K562 (cell line): ENCODE results near the gene CIAPIN1. TPM values are rescaled to one million over a fixed set of nuclear protein-coding genes. Genes with fewer than 3 reads are reported as not detected.
A peak's percentile ranks its signal among the peaks of the same experiment; 100 is the strongest.

Source experiments
- ATAC-seq: fragments of 200-7000 bp; cut with Tn5 transposase; 3 replicates; pipeline ENCODE4 v1.9.1; 2020; ENCODE audit warnings: moderate library complexity
- BruUV-seq: library from RNA; stranded (reverse); fragments of 400-500 nt; replicated peaks from 2 replicates; lab custom pipeline; 2021; lab: Mats Ljungman, UMichigan
- CTCF ChIA-PET: fragments of 300-600 bp; formaldehyde crosslinking; extraction: SDS; loops from one replicate; lab custom pipeline; 2021; ENCODE audit warnings: low intra/inter-chr PET ratio; lab: Yijun Ruan, JAX
- POLR2A ChIA-PET: fragments of 300-600, 350-650 bp; sonication (Branson Sonifier 250); formaldehyde crosslinking; extraction: SDS; loops from one replicate; lab custom pipeline; 2021; ENCODE audit warnings: antibody characterized with exemption, inconsistent platforms; lab: Yijun Ruan, JAX
- DNase-seq, 4 experiments: peaks; one replicate each; pipeline versions ENCODE4 v3.0.0 to v3.0.0-alpha.2; 2011 to 2018; ENCODE audit warnings: low spot score in 3 of 4, mixed read lengths in 3 of 4; ENCODE audit errors: extremely low read depth in 1 of 4
- FAIRE-seq: peaks from 2 replicates; lab custom pipeline; 2011; peaks lifted over from hg19 to GRCh38; lab: Jason Lieb, UNC
- H2AFZ ChIP-seq: 2 replicates; pipeline ENCODE4 v1.6.0; 2011; ENCODE audit warnings: low read depth, low read length, control low read depth, inconsistent platforms
- H3K27ac ChIP-seq: fragments of 200-600 bp; 3 replicates; pipeline ENCODE4 v1.8.0; 2011; ENCODE audit warnings: low read depth, mild to moderate bottlenecking, control low read depth, inconsistent platforms, low read length, moderate library complexity, mixed read lengths; ENCODE audit errors: extremely low read depth
- H3K27me3 ChIP-seq, 2 experiments: fragments of 300-600 bp in 1 of 2; 2 replicates in 1 of 2; 3 replicates in 1 of 2; pipeline versions ENCODE4 v1.6.0 to v1.8.0; 2011; ENCODE audit warnings: inconsistent platforms in 2 of 2, low read length in 2 of 2, mild to moderate bottlenecking in 1 of 2, mixed read lengths in 1 of 2, moderate library complexity in 1 of 2; ENCODE audit not compliant: control insufficient read depth in 2 of 2, insufficient read depth in 2 of 2
- H3K36me3 ChIP-seq: fragments of 300-600 bp; 3 replicates; pipeline ENCODE4 v1.8.0; 2011; ENCODE audit warnings: mild to moderate bottlenecking, low read length, inconsistent platforms; ENCODE audit not compliant: control insufficient read depth, insufficient read depth
- H3K4me1 ChIP-seq, 2 experiments: fragments of 200-600 bp in 1 of 2; replicated peaks in 1 of 2; 2 replicates in 1 of 2; 3 replicates in 1 of 2; pipeline versions ENCODE4 v1.5.1 to v1.8.0; 2011; ENCODE audit warnings: inconsistent platforms in 2 of 2, low read length in 2 of 2, mild to moderate bottlenecking in 1 of 2, mixed read lengths in 1 of 2, moderate library complexity in 1 of 2; ENCODE audit not compliant: control insufficient read depth in 2 of 2, insufficient read depth in 2 of 2
- H3K4me2 ChIP-seq: 2 replicates; pipeline ENCODE4 v1.6.1; 2011; ENCODE audit warnings: low read length, control low read depth, inconsistent platforms, mixed read lengths; ENCODE audit not compliant: insufficient read depth
- H3K4me3 ChIP-seq: fragments of 200-600 bp; sonication (generic), shearing (Covaris generic); 2 replicates; pipeline ENCODE4 v1.5.1; 2016; ENCODE audit warnings: control low read depth, inconsistent platforms
- H3K79me2 ChIP-seq: fragments of 200-600 bp; 3 replicates; pipeline ENCODE4 v1.8.0; 2011; ENCODE audit warnings: low read length, inconsistent platforms; ENCODE audit not compliant: control insufficient read depth, insufficient read depth
- H3K9ac ChIP-seq, 2 experiments: 2 replicates each; pipeline versions ENCODE4 v1.6.0 to v1.6.1; 2011; ENCODE audit warnings: low read depth in 2 of 2, low read length in 2 of 2, control low read depth in 1 of 2, inconsistent platforms in 1 of 2, mild to moderate bottlenecking in 1 of 2, mixed read lengths in 1 of 2; ENCODE audit not compliant: insufficient read depth in 1 of 2
- H3K9me1 ChIP-seq: one replicate; pipeline ENCODE4 v1.6.0; 2011; ENCODE audit warnings: inconsistent platforms, mild to moderate bottlenecking, low read length, moderate library complexity; ENCODE audit not compliant: control insufficient read depth, insufficient read depth
- H3K9me3 ChIP-seq: replicated peaks from 2 replicates; pipeline ENCODE4 v1.5.1; 2011; ENCODE audit warnings: low read depth, low read length, inconsistent platforms; ENCODE audit not compliant: control insufficient read depth, insufficient read depth
- H4K20me1 ChIP-seq: replicated peaks from 2 replicates; pipeline ENCODE4 v1.6.1; 2011; ENCODE audit warnings: low read length, inconsistent platforms, mixed read lengths; ENCODE audit not compliant: control insufficient read depth, insufficient read depth
- C11orf30 ChIP-seq: fragments of 450-650 bp; IDR thresholded peaks from 2 replicates; pipeline ENCODE4 v1.6.1; 2016; ENCODE audit warnings: low read depth, mild to moderate bottlenecking
- FOXA1 ChIP-seq: fragments of 450-650 bp; IDR thresholded peaks from 2 replicates; pipeline ENCODE4 v1.6.1; 2016; ENCODE audit warnings: mild to moderate bottlenecking, borderline replicate concordance
- FOXJ3 ChIP-seq: sonication (generic); formaldehyde crosslinking; IDR thresholded peaks from 2 replicates; pipeline ENCODE4 v1.4.0; 2020; ENCODE audit warnings: mild to moderate bottlenecking, missing genetic modification reagents
- MAFG ChIP-seq: fragments of 450-650 bp; conservative IDR thresholded peaks from 2 replicates; pipeline ENCODE4 v1.6.1; 2016; ENCODE audit warnings: missing genetic modification characterization, missing compliant biosample characterization
- WHSC1 ChIP-seq: IDR thresholded peaks from one replicate; pipeline ENCODE4 v1.6.1; 2012; ENCODE audit warnings: low read length, control low read depth, inconsistent platforms
- ZEB2 ChIP-seq: fragments of 450-650 bp; IDR thresholded peaks from 2 replicates; pipeline ENCODE4 v1.6.1; 2016
- ZNF316 ChIP-seq: fragments of 450-650 bp; IDR thresholded peaks from 2 replicates; pipeline ENCODE4 v1.6.1; 2016
- WGBS: fragments of 100-300 bp; shearing (Covaris generic); methylation state at CpG from one replicate; pipeline ENCODE4 v1.1.6; 2016; ENCODE audit warnings: low coverage, mixed read lengths; ENCODE audit not compliant: insufficient coverage; ENCODE audit errors: missing lambda C conversion rate; 5-methylcytosine and 5-hydroxymethylcytosine counted together
- in situ Hi-C: fragments of 300-500 bp; cut with MboI; formaldehyde crosslinking; loops from 4 replicates; pipeline ENCODE4 v1.15.0; 2018; ENCODE audit warnings: inconsistent platforms, mixed read lengths
- intact Hi-C: fragments of 100-400 bp; cut with micrococcal nuclease; formaldehyde crosslinking; loops from 2 replicates; pipeline ENCODE4 v1.14.2; 2022
- polyA plus RNA-seq, 8 experiments: library from polyadenylated mRNA; depleted of rRNA in 4 of 8; stranded (reverse) in 5 of 8; unstranded in 3 of 8; fragments of >200 nt; fragmentation: Nextera tagmentation in 2 of 8; fragmentation: Illumina TruSeq in 1 of 8; extraction: Ambion mirVana in 2 of 8; extraction: Trizol in 1 of 8; gene quantifications; 2 replicates each; pipeline versions ENCODE4 v1.2.1 to v1.2.3, GENCODE V29; 2011 to 2014; ENCODE audit warnings: inconsistent platforms in 1 of 8, missing spikeins in 1 of 8
- total RNA-seq, 7 experiments: library from RNA; depleted of rRNA in 6 of 7; stranded (reverse); fragments of >200 nt in 6 of 7; fragmentation: Illumina TruSeq in 2 of 7; extraction: Trizol in 2 of 7; gene quantifications; 2 replicates each; pipeline versions ENCODE4 v1.2.1 to v1.2.3, GENCODE V29; 2011 to 2021; ENCODE audit warnings: low replicate concordance in 1 of 7
- TF ChIP-seq, protein P1 (sequence below): fragments of 450-650 bp; IDR thresholded peaks from 2 replicates; pipeline ENCODE4 v1.6.1; 2016; ENCODE audit warnings: antibody characterized with exemption

CIAPIN1 gene
- total and polyA plus RNA-seq, 9 of the 15 experiments (the other 6 are each of a cell fraction or from before 2014, with no cell fraction given) = 71.8 to 263 (median 95.7) TPM

DNA sequence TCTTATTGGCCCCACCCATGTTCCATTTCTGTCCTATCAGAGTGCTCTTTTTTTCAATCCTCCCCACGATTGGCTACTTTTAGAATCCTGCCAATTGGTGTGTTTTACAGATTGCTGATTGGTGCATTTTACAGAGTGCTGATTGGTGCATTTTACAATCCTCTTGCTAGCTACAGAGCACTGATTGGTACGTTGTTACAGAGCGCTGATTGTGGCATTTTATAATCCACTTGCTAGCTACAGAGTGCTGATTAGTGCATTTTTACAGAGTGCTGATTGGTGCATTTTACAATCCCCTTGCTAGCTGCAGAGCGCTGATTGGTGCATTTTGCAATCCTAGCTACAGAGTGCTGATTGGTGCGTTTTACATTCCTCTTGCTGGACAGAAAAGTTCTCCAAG is 52.2 kb downstream of the CIAPIN1 start:
- TF ChIP-seq ZEB2 (no peak), WHSC1 (no peak), FOXJ3 (CRISPR knock-in tag) (no peak), FOXA1 (no peak), MAFG (tag) (peak; percentile 34; the same call in 1 of the 2 replicates), C11orf30 (peak; percentile 59), ZNF316 (peak; percentile 82)
- TF ChIP-seq, protein P1, sequence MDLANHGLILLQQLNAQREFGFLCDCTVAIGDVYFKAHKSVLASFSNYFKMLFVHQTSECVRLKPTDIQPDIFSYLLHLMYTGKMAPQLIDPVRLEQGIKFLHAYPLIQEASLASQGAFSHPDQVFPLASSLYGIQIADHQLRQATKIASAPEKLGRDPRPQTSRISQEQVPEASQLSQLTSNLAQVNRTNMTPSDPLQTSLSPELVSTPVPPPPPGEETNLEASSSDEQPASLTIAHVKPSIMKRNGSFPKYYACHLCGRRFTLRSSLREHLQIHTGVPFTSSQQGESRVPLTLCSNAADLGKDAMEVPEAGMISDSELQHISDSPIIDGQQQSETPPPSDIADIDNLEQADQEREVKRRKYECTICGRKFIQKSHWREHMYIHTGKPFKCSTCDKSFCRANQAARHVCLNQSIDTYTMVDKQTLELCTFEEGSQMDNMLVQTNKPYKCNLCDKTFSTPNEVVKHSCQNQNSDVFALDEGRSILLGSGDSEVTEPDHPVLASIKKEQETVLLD = no peak
- no peak for DNase-seq
- Histone ChIP-seq H4K20me1 (no peaks in the 10 kb centered on the region), H3K9me3 (no peaks in the 10 kb centered on the region; the same call in 1 of the 2 replicates), H3K27ac (no peak overlapping the region), H2AFZ (no peak overlapping the region), H3K9ac (no peak overlapping the region), H3K27me3 (peaks cover 0 to 27% of the 10 kb centered on the region in 2 experiments; a peak in 3 of 5 replicates), H3K4me3 (no peak overlapping the region), H3K4me1 (no peaks in the 10 kb centered on the region; a peak in 1 of 5 replicates), H3K79me2 (no peaks in the 10 kb centered on the region), H3K36me3 (no peaks in the 10 kb centered on the region), H3K9me1 (no peaks in the 10 kb centered on the region), H3K4me2 (no peak overlapping the region)
- intact Hi-C loops (no loop called here), in situ Hi-C loops (no loop called here)
- 4% methylated on average over 5 of the region's 5 CpGs for WGBS
- FAIRE-seq = no peak
- POLR2A ChIA-PET = no interaction called here
- BruUV-seq = no TSS peak
- CTCF ChIA-PET = no interaction called here
- no peak for ATAC-seq
